ENCODE measurements around the gene GLB1L.

GRCh38 chr2:219289195-219289536 is 43.9 kb upstream of the GLB1L start:
- TF ChIP-seq, protein P1, sequence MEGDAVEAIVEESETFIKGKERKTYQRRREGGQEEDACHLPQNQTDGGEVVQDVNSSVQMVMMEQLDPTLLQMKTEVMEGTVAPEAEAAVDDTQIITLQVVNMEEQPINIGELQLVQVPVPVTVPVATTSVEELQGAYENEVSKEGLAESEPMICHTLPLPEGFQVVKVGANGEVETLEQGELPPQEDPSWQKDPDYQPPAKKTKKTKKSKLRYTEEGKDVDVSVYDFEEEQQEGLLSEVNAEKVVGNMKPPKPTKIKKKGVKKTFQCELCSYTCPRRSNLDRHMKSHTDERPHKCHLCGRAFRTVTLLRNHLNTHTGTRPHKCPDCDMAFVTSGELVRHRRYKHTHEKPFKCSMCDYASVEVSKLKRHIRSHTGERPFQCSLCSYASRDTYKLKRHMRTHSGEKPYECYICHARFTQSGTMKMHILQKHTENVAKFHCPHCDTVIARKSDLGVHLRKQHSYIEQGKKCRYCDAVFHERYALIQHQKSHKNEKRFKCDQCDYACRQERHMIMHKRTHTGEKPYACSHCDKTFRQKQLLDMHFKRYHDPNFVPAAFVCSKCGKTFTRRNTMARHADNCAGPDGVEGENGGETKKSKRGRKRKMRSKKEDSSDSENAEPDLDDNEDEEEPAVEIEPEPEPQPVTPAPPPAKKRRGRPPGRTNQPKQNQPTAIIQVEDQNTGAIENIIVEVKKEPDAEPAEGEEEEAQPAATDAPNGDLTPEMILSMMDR (IDR thresholded peaks at IDR 0.05), result no peak
- TF ChIP-seq EP300 (IDR thresholded peaks at IDR 0.05), result no peak
